ENCODE measurements around the gene EYS.

The EYS gene

GRCh38 chr6:65112435-65112834 lies 594.6 kb downstream of the EYS start:
- Histone ChIP-seq H3K9me3 (ENCODE audit: control insufficient read depth, insufficient read depth, low read length) (no peaks in the 10 kb centered on the region), H4K20me1 (ENCODE audit: control insufficient read depth, insufficient read depth, low read depth, low read length) (no peaks in the 10 kb centered on the region), H3K4me3 (ENCODE audit: low read length) (no peak overlapping the region), H3F3A (ENCODE audit: control insufficient read depth, insufficient read depth) (no peaks in the 10 kb centered on the region), H3K36me3 (ENCODE audit: control insufficient read depth, low read length) (no peaks in the 10 kb centered on the region), H3K27ac (ENCODE audit: low read depth, low read length) (no peak overlapping the region), H3K9me2 (replicated peaks; ENCODE audit: control insufficient read depth, low read length) (no peaks in the 10 kb centered on the region), H3K4me1 (ENCODE audit: control insufficient read depth, low read length) (no peaks in the 10 kb centered on the region), H3K79me2 (ENCODE audit: control insufficient read depth, low read length) (no peaks in the 10 kb centered on the region), H3K4me2 (ENCODE audit: low read length) (no peak overlapping the region), H3K27me3 (ENCODE audit: control insufficient read depth, low read length) (no peaks in the 10 kb centered on the region)
- TF ChIP-seq CTCF (IDR thresholded peaks at IDR 0.05; ENCODE audit: low read depth, low read length, poor library complexity, severe bottlenecking) = no peak
- TF ChIP-seq EZH2phosphoT487 (IDR thresholded peaks at IDR 0.05; ENCODE audit: borderline replicate concordance, low read length) = no peak

DNA sequence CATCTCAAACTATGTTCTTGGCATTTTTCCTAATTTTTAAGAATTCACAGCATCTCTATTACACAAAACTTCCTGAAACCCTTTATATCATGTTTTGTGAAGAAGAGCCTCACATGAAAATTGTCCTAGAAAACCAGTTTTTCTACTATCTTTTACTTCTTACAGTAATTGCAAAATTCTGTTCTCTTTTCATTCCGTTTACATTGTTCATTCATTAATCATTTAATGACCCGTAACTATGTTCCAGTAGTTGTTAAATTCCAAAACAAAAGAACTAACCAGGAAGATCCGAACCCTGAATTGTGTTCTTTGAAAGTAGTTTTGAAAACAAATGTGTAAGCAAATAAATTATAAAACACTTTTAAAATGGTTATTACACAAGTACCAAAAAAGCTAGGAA lies 597.0 kb downstream of the EYS start:
- H3K9me2 ChIP-seq (replicated peaks; ENCODE audit: control insufficient read depth, low read length) = no peaks in the 10 kb centered on the region; the same call in 1 of the 2 replicates
- H3K4me3 ChIP-seq (ENCODE audit: low read length) = no peak overlapping the region
- no peaks in the 10 kb centered on the region for H3K79me2 ChIP-seq (ENCODE audit: control insufficient read depth, low read length)
- H3K4me2 ChIP-seq (ENCODE audit: low read length) = no peak overlapping the region
- H3K27me3 ChIP-seq (ENCODE audit: control insufficient read depth, low read length) = no peaks in the 10 kb centered on the region
- H3K36me3 ChIP-seq (ENCODE audit: control insufficient read depth, low read length) = no peaks in the 10 kb centered on the region
- no peaks in the 10 kb centered on the region for H3K4me1 ChIP-seq (ENCODE audit: control insufficient read depth, low read length)
- H4K20me1 ChIP-seq (ENCODE audit: control insufficient read depth, insufficient read depth, low read depth, low read length) = no peaks in the 10 kb centered on the region
- no peak overlapping the region for H3K27ac ChIP-seq (ENCODE audit: low read depth, low read length)
- no peaks in the 10 kb centered on the region for H3F3A ChIP-seq (ENCODE audit: control insufficient read depth, insufficient read depth)
- no peak for TF ChIP-seq CTCF (IDR thresholded peaks at IDR 0.05; ENCODE audit: low read depth, low read length, poor library complexity, severe bottlenecking)
- TF ChIP-seq EZH2phosphoT487 (IDR thresholded peaks at IDR 0.05; ENCODE audit: borderline replicate concordance, low read length) = no peak
- H3K9me3 ChIP-seq (ENCODE audit: control insufficient read depth, insufficient read depth, low read length) = no peaks in the 10 kb centered on the region

GRCh38 chr6:65098349-65098748 lies 608.7 kb downstream of the EYS start:
- H3K4me1 ChIP-seq (ENCODE audit: control insufficient read depth, low read length) = no peaks in the 10 kb centered on the region
- TF ChIP-seq EZH2phosphoT487 (IDR thresholded peaks at IDR 0.05; ENCODE audit: borderline replicate concordance, low read length) = no peak
- no peak for TF ChIP-seq CTCF (IDR thresholded peaks at IDR 0.05; ENCODE audit: low read depth, low read length, poor library complexity, severe bottlenecking)
- no peaks in the 10 kb centered on the region for H4K20me1 ChIP-seq (ENCODE audit: control insufficient read depth, insufficient read depth, low read depth, low read length)
- H3F3A ChIP-seq (ENCODE audit: control insufficient read depth, insufficient read depth) = no peaks in the 10 kb centered on the region
- H3K9me3 ChIP-seq (ENCODE audit: control insufficient read depth, insufficient read depth, low read length) = no peaks in the 10 kb centered on the region
- H3K27ac ChIP-seq (ENCODE audit: low read depth, low read length) = no peak overlapping the region
- H3K4me2 ChIP-seq (ENCODE audit: low read length) = no peak overlapping the region
- no peaks in the 10 kb centered on the region for H3K79me2 ChIP-seq (ENCODE audit: control insufficient read depth, low read length)
- no peak overlapping the region for H3K4me3 ChIP-seq (ENCODE audit: low read length)
- no peaks in the 10 kb centered on the region for H3K36me3 ChIP-seq (ENCODE audit: control insufficient read depth, low read length)
- no peaks in the 10 kb centered on the region for H3K9me2 ChIP-seq (replicated peaks; ENCODE audit: control insufficient read depth, low read length)
- H3K27me3 ChIP-seq (ENCODE audit: control insufficient read depth, low read length) = no peaks in the 10 kb centered on the region

DNA sequence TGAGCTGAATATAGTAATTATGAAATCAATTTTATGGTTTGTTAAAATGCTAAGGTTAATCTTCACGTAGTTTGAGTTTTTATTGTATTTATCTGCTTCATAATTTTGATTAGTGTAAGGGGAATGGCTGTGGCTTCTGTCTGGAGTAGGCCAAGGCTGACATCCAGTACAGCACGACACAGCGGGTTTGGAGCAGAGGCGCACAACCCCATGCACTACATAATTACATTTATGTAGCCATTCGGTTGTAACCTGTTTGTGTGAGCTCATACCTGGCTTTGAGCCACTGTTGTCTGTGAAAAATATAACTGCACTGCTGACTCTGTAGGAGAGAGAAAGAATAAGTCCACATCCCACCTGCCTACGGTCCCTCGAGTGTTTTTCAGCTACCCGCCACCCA lies 615.5 kb downstream of the EYS start:
- Histone ChIP-seq H3K79me2 (ENCODE audit: control insufficient read depth, low read length) (no peaks in the 10 kb centered on the region), H4K20me1 (ENCODE audit: control insufficient read depth, insufficient read depth, low read depth, low read length) (no peaks in the 10 kb centered on the region), H3K9me2 (replicated peaks; ENCODE audit: control insufficient read depth, low read length) (no peaks in the 10 kb centered on the region), H3K9me3 (ENCODE audit: control insufficient read depth, insufficient read depth, low read length) (peaks cover 4% of the 10 kb centered on the region; the same call in 1 of the 2 replicates), H3K36me3 (ENCODE audit: control insufficient read depth, low read length) (no peaks in the 10 kb centered on the region), H3K4me3 (ENCODE audit: low read length) (no peak overlapping the region), H3K4me1 (ENCODE audit: control insufficient read depth, low read length) (no peaks in the 10 kb centered on the region), H3K4me2 (ENCODE audit: low read length) (no peak overlapping the region), H3K27ac (ENCODE audit: low read depth, low read length) (no peak overlapping the region), H3K27me3 (ENCODE audit: control insufficient read depth, low read length) (no peaks in the 10 kb centered on the region), H3F3A (ENCODE audit: control insufficient read depth, insufficient read depth) (no peaks in the 10 kb centered on the region)
- TF ChIP-seq EZH2phosphoT487 (IDR thresholded peaks at IDR 0.05; ENCODE audit: borderline replicate concordance, low read length) (no peak), CTCF (IDR thresholded peaks at IDR 0.05; ENCODE audit: low read depth, low read length, poor library complexity, severe bottlenecking) (no peak)
